T-cell (primary cell): ENCODE results near the gene HES2. TPM values are rescaled to one million over a fixed set of nuclear protein-coding genes. Genes with fewer than 3 reads are reported as not detected.
"Not testable (repeated sequence)": the region's sequence is repeated elsewhere in the genome, so short reads cannot be mapped to it uniquely, and the experiment has no call there.

ENCODE experiments used
- ATAC-seq, 4 experiments: fragments of 200-7000 bp in 3 of 4; fragments of 150-1000 bp in 1 of 4; cut with Tn5 transposase; replicated peaks in 1 of 4; 1 replicate in 3 of 4; 2 replicates in 1 of 4; pipeline ENCODE4 v1.10.0; 2021; ENCODE audit warnings: moderate library complexity in 3 of 4, mild to moderate bottlenecking in 2 of 4, moderate number of reproducible peaks in 1 of 4
- CTCF ChIA-PET, 2 donors: fragments of 300-600 bp; sonication (Branson Sonifier 250); formaldehyde crosslinking; loops; one replicate each; lab custom pipeline; 2022; ENCODE audit warnings: antibody characterized with exemption in 2 of 2; lab: Charles Lee
- POLR2A ChIA-PET, 2 donors: fragments of 300-600 bp; sonication (Branson Sonifier 250); formaldehyde crosslinking; loops; one replicate each; lab custom pipeline; 2022; ENCODE audit warnings: antibody characterized with exemption in 2 of 2; lab: Charles Lee
- DNase-seq, 35 experiments: peaks; one replicate each; pipeline versions ENCODE4 v3.0.0 to v3.0.0-alpha.2; 2013 to 2023
- H3K27ac ChIP-seq: one replicate; pipeline ENCODE4 v1.5.1; 2013; ENCODE audit warnings: low read length
- H3K27me3 ChIP-seq, 2 experiments: replicated peaks in 1 of 2; 1 replicate in 1 of 2; 2 replicates in 1 of 2; pipeline versions ENCODE4 v1.6.1 to v1.7.0; 2013; ENCODE audit warnings: low read length in 1 of 2, mixed read lengths in 1 of 2; ENCODE audit not compliant: control insufficient read depth in 2 of 2, insufficient read depth in 2 of 2; ENCODE audit errors: extremely low read depth in 1 of 2
- H3K36me3 ChIP-seq, 2 donors: 1 replicate in 1 of 2; 2 replicates in 1 of 2; pipeline versions ENCODE4 v1.6.1 to v1.7.0; 2013; ENCODE audit warnings: low read length in 1 of 2; ENCODE audit not compliant: control insufficient read depth in 2 of 2, insufficient read depth in 1 of 2; ENCODE audit errors: extremely low read depth in 1 of 2
- H3K4me1 ChIP-seq, 2 experiments: 1 replicate in 1 of 2; 2 replicates in 1 of 2; pipeline versions ENCODE4 v1.6.1 to v1.7.0; 2013; ENCODE audit warnings: low read length in 2 of 2, mixed read lengths in 1 of 2; ENCODE audit not compliant: insufficient read depth in 2 of 2, control insufficient read depth in 1 of 2; ENCODE audit errors: extremely low read depth in 1 of 2
- H3K4me3 ChIP-seq, 2 donors: 1 replicate in 1 of 2; 2 replicates in 1 of 2; pipeline versions ENCODE4 v1.5.1 to v1.7.0; 2013; ENCODE audit warnings: mild to moderate bottlenecking in 2 of 2, low read length in 1 of 2, moderate library complexity in 1 of 2; ENCODE audit not compliant: control insufficient read depth in 1 of 2; ENCODE audit errors: extremely low read depth in 1 of 2
- H3K9me3 ChIP-seq: 2 replicates; pipeline ENCODE4 v1.7.0; 2013
- H3K27ac Mint-ChIP-seq, 2 donors: one replicate each; pipeline ENCODE4 v1.8.0; 2020 to 2021; ENCODE audit warnings: mild to moderate bottlenecking in 2 of 2, mixed read lengths in 2 of 2
- H3K27me3 Mint-ChIP-seq, 2 donors: one replicate each; pipeline ENCODE4 v1.8.0; 2021 to 2022; ENCODE audit warnings: mixed read lengths in 2 of 2
- H3K36me3 Mint-ChIP-seq: one replicate; pipeline ENCODE4 v1.8.0; 2021; ENCODE audit warnings: mixed read lengths
- H3K4me1 Mint-ChIP-seq, 3 donors: one replicate each; pipeline ENCODE4 v1.8.0; 2020 to 2022; ENCODE audit warnings: mixed read lengths in 3 of 3, mild to moderate bottlenecking in 1 of 3
- H3K4me3 Mint-ChIP-seq, 3 donors: one replicate each; pipeline ENCODE4 v1.8.0; 2020 to 2022; ENCODE audit warnings: mild to moderate bottlenecking in 3 of 3, mixed read lengths in 3 of 3, moderate library complexity in 3 of 3
- H3K9me3 Mint-ChIP-seq, 3 donors: one replicate each; pipeline ENCODE4 v1.8.0; 2020 to 2022; ENCODE audit warnings: mixed read lengths in 3 of 3
- WGBS: methylation state at CpG from one replicate; pipeline ENCODE4 v1.1.5; 2013; ENCODE audit warnings: missing lambda C conversion rate; ENCODE audit not compliant: insufficient coverage; 5-methylcytosine and 5-hydroxymethylcytosine counted together
- total RNA-seq, 35 experiments: library from RNA in 6 of 35; stranded (reverse) in 6 of 35; fragments of 120-200 nt in 1 of 35; gene quantifications; one replicate each; pipeline versions ENCODE4 v1.2.1 to v1.2.4 and lab custom pipeline; 2013 to 2026

The HES2 gene
- total RNA-seq, 5 donors from 2014 or later (not counting 1 experiment from before 2014, with no cell fraction given): 0.16 TPM; not detected in 4

DNA sequence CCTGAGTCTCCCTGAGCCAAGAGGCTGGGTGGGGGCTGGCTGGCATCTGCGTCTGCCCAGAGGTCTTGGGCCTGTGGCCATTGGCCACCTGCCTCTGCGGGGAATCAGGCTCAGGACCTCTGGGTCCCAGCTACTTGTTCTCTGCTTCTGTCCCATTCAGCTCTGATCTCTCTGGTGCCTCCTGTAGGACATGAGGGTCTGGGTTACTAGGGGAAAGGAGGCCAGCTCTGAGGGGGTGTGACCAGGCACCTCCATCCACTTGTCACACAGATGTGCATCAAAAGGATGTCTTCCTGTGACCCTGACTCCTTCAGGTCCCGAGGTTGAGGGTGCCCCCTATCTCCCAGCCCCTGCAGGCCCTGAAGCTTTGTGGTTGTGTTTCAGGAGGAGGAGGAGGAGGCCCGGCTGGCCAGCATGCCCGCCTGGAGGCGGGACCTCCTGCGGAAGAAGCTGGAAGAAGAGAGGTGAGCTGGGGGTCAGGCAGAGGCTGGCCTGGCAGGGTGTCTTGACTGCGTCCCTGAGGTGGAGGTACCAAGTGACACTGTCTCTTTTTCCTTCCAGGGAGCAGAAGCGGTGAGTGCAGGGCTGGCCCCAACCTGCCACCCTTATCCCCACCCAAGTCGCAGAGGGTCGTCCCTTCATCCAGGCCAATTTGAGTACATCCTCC is 37.2 kb upstream of the HES2 start:
- WGBS: 86% methylated on average over 8 of the region's 11 CpGs
- Mint-ChIP-seq H3K9me3 (no peaks in the 10 kb centered on the region), H3K27me3 (peaks cover 13 to 22% of the 10 kb centered on the region in 2 donors), H3K4me1 (peaks cover 32 to 50% (median 43%) of the 10 kb centered on the region in 3 donors), H3K27ac (peak overlapping the region in 1 of 2 donors; percentile 7), H3K4me3 (peak overlapping the region in 2 of 3 donors; percentile 37 to 52), H3K36me3 (peaks cover 14% of the 10 kb centered on the region)
- ATAC-seq (no peak), DNase-seq (no peak)
- Histone ChIP-seq H3K27me3 (peaks cover 2 to 43% of the 10 kb centered on the region in 2 experiments), H3K4me3 (no peak overlapping the region), H3K4me1 (peaks cover 19 to 44% of the 10 kb centered on the region in 2 experiments), H3K27ac (no peak overlapping the region), H3K9me3 (no peaks in the 10 kb centered on the region), H3K36me3 (peaks cover 0 to 12% of the 10 kb centered on the region in 2 donors)
- CTCF ChIA-PET: interaction anchor here (0.6 to 0.7 kb wide), 2 partner anchors 14 to 201 kb away, joined by 3 to 5 read pairs; no protein-coding TSS in a partner anchor
- POLR2A ChIA-PET: no interaction called here

DNA sequence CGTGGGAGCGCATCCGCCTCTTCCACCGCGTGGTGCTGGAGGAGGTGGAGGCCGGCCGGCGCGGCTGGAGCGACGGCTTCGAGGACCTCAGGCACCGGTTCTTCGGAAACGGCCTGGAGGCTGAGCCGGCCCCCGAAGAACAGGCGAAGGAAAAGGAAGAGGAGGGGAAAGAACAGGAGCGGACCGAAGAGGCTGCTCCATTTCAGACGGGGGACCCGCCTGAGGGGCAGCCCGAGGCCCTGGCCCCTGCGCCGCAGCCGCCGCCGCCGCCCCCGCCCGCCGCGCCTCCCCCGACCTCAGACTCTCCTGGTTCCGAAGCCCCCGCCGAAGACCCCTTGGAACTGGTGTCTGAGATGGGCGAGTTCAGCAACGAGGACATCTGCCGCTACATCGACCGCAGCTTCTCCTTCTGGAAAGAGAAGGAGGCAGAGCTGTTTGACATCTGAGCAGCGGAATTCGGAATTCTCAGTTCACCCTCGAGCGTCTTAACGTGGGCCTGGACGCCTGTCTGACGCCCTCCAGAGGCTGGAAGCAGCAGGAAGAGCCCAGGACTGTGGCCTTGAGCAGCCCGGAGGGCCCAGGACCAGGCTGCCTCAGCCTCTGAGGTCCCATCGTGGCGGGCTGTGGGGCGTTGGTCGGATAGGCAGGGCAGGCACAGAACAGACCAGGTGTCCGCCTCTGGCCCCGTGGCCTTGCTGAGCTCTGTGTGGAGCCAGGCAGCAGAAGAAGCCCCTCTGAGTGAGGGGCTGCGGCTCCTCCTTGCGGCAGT is 36.2 kb upstream of the HES2 start:
- H3K27ac ChIP-seq, H3K9me3 Mint-ChIP-seq, ATAC-seq, POLR2A ChIA-PET, CTCF ChIA-PET, DNase-seq, H3K27ac Mint-ChIP-seq, H3K9me3 ChIP-seq, H3K36me3 ChIP-seq: not testable (repeated sequence)
- Histone ChIP-seq H3K4me1 (peaks cover 11 to 34% of the 10 kb centered on the region in 2 experiments), H3K4me3 (peak overlapping the region in 1 of 2 donors; percentile 15), H3K27me3 (peaks cover 2 to 53% of the 10 kb centered on the region in 2 experiments)
- H3K4me3 Mint-ChIP-seq: peak overlapping the region in 2 of 3 donors; percentile 21 to 52
- peaks cover 26 to 41% (median 34%) of the 10 kb centered on the region in 3 donors for H3K4me1 Mint-ChIP-seq
- 58% methylated on average over 53 of the region's 58 CpGs for WGBS
- peaks cover 13 to 25% of the 10 kb centered on the region in 2 donors for H3K27me3 Mint-ChIP-seq
- H3K36me3 Mint-ChIP-seq: peaks cover 12% of the 10 kb centered on the region

DNA sequence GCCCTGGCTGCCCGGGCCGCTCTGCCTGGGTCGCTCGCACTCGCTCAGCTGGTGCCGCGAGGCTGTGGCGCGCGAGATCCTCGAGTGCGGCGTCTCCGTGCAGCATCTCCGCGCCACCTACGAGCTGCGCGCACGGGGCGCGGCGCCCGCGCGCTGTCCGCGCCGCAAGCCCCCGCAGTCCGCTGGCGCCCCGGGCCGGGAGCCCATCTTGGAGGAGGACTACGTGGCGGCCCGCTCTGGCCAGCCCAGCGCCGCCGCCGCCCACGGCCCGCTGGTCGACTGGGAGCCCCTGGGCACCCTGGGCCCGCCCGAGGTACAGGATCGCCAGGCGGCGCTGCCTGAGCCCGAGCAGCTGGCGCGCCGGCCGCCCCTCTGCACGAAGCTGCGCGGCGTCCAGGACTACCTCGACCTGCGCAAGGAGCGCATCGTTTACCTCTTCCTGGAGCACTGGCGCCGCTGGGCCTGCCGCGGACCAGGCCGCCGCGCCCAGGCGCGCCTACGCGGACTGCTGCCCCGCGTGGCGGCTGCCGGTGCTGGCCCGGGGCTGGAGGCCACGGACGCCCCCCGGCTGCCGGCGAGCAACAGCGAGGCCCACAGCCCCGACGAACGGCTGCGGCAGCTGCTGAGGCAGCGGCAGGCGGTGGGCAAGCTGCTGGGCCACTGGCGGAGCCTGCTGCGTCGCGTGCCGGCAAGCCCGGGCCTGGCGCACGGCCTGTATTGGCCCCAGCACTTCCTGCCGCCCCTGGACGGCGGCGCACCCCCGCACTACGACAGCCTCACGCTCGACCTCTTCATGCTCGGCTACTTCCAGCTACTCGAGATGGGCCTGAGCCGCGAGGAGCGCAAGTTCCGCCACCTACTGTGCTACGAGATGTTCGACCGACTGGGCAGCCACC is 35.4 kb upstream of the HES2 start:
- H3K27me3 ChIP-seq: peaks cover 3 to 57% of the 10 kb centered on the region in 2 experiments
- H3K36me3 Mint-ChIP-seq: peaks cover 6% of the 10 kb centered on the region
- H3K4me3 Mint-ChIP-seq: peak overlapping the region in 2 of 3 donors; percentile 21 to 52
- H3K4me1 ChIP-seq: peaks cover 7 to 27% of the 10 kb centered on the region in 2 experiments
- POLR2A ChIA-PET: no interaction called here
- peak overlapping the region in 1 of 2 donors; percentile 32 for H3K4me3 ChIP-seq
- ATAC-seq: peak; percentile 51 to 56 (median 54)
- H3K4me1 Mint-ChIP-seq: peaks cover 17 to 36% (median 26%) of the 10 kb centered on the region in 3 donors
- WGBS: 8% methylated on average over 115 of the region's 115 CpGs
- H3K36me3 ChIP-seq: no peaks in the 10 kb centered on the region
- H3K27me3 Mint-ChIP-seq: peaks cover 17 to 32% of the 10 kb centered on the region in 2 donors
- H3K9me3 Mint-ChIP-seq: no peaks in the 10 kb centered on the region
- H3K9me3 ChIP-seq: no peaks in the 10 kb centered on the region
- CTCF ChIA-PET: interaction anchor here in 1 of 2 donors (1.1 kb wide), 1 partner anchor 8 kb away, joined by 3 read pairs; no protein-coding TSS in a partner anchor
- DNase-seq: peak in 10 of 35 experiments; percentile 25 to 64 (median 48)
- H3K27ac Mint-ChIP-seq: no peak overlapping the region
- H3K27ac ChIP-seq: no peak overlapping the region

DNA sequence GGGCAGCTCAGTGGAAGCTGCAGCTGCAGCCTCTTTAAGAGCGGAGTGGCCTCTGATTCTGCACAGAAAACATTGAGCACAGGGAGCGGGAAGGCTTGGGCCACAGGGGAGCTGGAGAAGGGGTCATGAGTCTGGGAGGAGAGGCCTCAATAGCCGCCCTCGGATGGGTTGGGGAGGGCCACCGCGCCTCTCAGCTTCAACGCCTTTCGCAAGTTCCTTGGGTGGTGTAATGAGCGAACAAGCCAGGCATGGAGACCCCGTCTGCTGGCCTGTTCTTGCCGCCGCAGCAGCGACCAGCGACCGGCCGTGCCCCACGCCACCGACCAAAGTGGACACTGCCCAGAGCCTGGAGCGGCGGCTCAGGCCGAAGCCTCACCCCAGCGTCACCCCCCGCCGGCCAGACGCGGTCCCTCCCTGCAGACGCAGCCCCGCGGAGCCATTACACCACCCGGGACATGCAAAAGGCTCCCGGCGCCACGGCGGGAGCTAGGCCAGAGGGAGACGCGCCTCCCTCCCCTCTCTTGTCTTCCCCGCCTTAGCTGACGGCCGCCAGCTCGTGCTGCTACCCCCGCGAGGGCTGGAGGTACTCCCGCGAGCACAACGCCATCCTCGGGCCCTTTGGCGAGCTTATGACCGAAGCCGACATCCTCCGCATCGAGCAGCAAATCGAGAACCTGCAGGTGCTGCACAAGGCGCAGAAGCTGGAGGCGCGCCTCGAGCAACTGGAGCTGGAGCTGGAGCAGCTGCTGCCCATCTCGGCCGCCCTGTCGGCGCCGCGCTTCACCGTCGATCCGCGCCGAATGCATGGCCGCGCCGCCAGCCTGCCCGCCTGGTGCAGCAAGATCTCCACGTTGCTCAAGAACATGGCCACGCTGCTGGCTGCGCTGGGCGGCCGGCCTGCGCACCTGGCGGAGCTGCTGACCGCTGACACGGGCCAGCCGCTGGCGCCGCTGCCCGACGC is 34.5 kb upstream of the HES2 start:
- 20% methylated on average over 82 of the region's 85 CpGs for WGBS

DNA sequence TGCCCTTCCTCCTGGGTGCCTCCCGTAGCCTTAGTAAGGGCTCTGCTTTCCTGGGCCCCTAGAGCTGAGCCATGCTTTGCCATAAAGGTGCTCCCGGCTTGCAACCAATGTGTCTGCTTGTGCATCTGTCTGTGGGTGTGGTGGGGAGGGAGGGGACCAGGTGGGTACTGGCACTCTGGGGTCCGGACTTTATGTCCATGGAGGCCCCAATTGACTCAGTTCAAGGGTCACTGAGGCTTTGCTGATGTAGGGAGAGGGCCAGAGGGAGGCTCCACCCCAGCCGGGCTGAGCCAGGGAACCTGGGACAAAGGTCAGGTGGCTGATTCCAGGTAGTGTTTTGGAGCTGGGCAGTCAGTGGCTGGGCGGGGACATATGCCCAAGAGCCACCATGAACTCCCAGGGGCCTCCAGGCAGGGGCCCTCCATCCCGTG is 31.2 kb upstream of the HES2 start:
- Mint-ChIP-seq H3K27ac (no peak overlapping the region), H3K9me3 (no peaks in the 10 kb centered on the region), H3K27me3 (peaks cover 28 to 49% of the 10 kb centered on the region in 2 donors), H3K4me3 (no peak overlapping the region), H3K4me1 (peaks cover 20 to 37% (median 24%) of the 10 kb centered on the region in 3 donors), H3K36me3 (no peaks in the 10 kb centered on the region)
- H3K36me3 ChIP-seq: no peaks in the 10 kb centered on the region
- no peaks in the 10 kb centered on the region for H3K9me3 ChIP-seq
- no peak overlapping the region for H3K27ac ChIP-seq
- 67% methylated on average over 4 of the region's 6 CpGs for WGBS
- DNase-seq: no peak
- H3K4me3 ChIP-seq: no peak overlapping the region
- CTCF ChIA-PET: interaction anchor here in 1 of 2 donors (0.7 kb wide), 1 partner anchor 64 kb away, joined by 3 read pairs; no protein-coding TSS in a partner anchor
- POLR2A ChIA-PET: no interaction called here
- peaks cover 9 to 49% of the 10 kb centered on the region in 2 experiments for H3K4me1 ChIP-seq
- H3K27me3 ChIP-seq: peaks cover 5 to 84% of the 10 kb centered on the region in 2 experiments
- no peak for ATAC-seq

More for the DNA sequence above, 34.5 kb upstream of the HES2 start:
- H3K27ac Mint-ChIP-seq, H3K36me3 ChIP-seq, H3K36me3 Mint-ChIP-seq, POLR2A ChIA-PET, H3K27ac ChIP-seq, H3K9me3 Mint-ChIP-seq, H3K9me3 ChIP-seq: not testable (repeated sequence)
- peaks cover 24 to 41% of the 10 kb centered on the region in 2 donors for H3K27me3 Mint-ChIP-seq
- peak in 1 of 35 experiments; percentile 24 for DNase-seq
- H3K4me3 ChIP-seq: peak overlapping the region in 1 of 2 donors; percentile 32
- ATAC-seq: peak; percentile 3 to 15 (median 7)
- peaks cover 7 to 66% of the 10 kb centered on the region in 2 experiments for H3K27me3 ChIP-seq
- CTCF ChIA-PET: interaction anchor here in 1 of 2 donors (0.6 to 1.1 kb wide), 2 partner anchors 9 to 12 kb away, joined by 3 read pairs; no protein-coding TSS in a partner anchor
- peaks cover 18 to 37% (median 26%) of the 10 kb centered on the region in 3 donors for H3K4me1 Mint-ChIP-seq
- H3K4me3 Mint-ChIP-seq: peak overlapping the region in 2 of 3 donors; percentile 43 to 59
- peaks cover 5 to 26% of the 10 kb centered on the region in 2 experiments for H3K4me1 ChIP-seq
